LNCAP (cell line): ENCODE data around the gene ZNF750.

Experiments
- TF ChIP-seq, protein P1 (sequence below): fragments of 450-650 bp; IDR thresholded peaks from 2 replicates; pipeline ENCODE4 v1.5.1; 2017; ENCODE audit warnings: mild to moderate bottlenecking

ZNF750 gene

DNA sequence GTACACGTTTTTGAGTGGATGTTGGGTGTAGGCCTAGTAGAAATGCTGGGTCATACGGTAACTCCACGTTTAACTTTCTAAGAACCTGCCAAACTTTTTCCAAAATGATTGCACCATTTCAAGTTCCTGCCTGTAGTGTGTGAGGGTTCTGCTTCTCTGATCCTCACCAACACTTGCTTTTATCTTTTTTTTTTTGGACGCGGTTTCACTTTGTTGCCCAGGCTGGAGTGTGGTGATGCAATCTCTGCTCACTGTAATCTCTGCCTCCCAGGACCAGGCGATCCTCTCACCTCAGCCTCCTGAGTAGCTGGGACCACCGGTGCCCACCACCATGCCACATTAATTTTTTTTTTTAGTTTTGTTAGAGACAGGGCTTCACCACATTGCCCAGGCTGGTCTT, 23.5 kb downstream of the ZNF750 start:
- TF ChIP-seq, protein P1, sequence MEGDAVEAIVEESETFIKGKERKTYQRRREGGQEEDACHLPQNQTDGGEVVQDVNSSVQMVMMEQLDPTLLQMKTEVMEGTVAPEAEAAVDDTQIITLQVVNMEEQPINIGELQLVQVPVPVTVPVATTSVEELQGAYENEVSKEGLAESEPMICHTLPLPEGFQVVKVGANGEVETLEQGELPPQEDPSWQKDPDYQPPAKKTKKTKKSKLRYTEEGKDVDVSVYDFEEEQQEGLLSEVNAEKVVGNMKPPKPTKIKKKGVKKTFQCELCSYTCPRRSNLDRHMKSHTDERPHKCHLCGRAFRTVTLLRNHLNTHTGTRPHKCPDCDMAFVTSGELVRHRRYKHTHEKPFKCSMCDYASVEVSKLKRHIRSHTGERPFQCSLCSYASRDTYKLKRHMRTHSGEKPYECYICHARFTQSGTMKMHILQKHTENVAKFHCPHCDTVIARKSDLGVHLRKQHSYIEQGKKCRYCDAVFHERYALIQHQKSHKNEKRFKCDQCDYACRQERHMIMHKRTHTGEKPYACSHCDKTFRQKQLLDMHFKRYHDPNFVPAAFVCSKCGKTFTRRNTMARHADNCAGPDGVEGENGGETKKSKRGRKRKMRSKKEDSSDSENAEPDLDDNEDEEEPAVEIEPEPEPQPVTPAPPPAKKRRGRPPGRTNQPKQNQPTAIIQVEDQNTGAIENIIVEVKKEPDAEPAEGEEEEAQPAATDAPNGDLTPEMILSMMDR, result no peak

DNA sequence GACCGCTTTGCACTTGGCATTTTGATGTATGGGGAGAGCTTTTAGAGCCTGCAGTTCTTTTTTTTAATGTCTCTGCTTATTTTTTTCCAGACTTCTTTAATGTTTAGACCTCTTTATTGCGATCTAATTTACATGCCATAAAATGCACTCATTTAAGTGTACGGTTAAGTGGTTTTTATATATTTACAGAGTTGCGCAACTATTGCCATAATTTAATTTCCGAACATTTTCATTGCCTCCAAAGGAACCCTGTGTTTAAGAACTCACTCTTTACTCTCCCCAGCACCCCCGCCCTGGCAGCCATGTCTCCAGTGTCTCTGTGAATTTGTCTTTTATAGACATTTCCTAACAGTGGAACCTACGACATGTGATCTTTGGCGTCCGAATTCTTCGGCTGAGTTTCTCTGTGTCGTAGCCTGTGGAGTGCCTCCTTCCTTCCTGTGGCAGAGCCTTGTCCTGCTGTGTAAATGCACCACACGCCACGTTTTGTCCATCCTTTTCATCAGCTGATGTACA, 24.0 kb downstream of the ZNF750 start:
- TF ChIP-seq, protein P1, result no peak

DNA sequence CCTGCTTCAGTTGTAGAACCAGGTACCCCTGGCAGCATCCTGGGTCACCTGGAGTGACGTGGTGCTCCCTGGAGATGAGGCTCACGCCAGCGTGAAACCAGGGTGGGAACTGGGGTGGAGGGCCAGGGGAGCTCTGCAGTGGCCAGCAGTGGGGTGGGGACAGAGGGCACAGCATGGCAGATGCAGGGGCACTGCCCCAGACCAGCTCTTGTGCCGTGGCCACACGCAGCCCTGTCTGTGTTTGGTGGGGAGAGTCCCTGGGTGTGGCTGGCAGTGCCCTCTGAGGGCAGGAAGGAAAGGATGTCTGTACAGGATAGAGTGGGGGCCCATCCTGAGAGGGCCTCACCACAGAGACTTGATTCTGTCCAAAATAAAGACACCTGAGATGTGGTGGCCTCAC, 24.5 kb downstream of the ZNF750 start:
- TF ChIP-seq, protein P1, result no peak

DNA sequence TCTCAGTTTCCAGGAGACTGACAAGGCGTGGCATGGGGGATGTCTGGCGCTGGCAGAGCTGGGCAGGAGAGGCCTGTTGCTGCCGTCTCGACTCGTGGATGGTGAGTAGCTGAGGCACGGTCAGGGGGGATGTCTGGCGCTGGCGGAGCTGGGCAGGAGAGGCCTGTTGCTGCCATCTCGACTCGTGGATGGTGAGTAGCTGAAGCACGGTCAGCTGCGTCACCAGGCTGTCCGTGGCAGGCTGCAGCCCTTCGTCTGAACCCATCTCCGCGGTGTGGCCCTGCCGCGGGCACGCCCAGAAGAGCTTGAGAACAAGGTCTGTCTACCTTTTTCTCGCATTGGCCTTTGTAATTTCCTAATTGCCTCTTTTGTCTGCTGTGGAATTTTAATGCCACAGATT, 25.0 kb downstream of the ZNF750 start:
- TF ChIP-seq, protein P1, result no peak

DNA sequence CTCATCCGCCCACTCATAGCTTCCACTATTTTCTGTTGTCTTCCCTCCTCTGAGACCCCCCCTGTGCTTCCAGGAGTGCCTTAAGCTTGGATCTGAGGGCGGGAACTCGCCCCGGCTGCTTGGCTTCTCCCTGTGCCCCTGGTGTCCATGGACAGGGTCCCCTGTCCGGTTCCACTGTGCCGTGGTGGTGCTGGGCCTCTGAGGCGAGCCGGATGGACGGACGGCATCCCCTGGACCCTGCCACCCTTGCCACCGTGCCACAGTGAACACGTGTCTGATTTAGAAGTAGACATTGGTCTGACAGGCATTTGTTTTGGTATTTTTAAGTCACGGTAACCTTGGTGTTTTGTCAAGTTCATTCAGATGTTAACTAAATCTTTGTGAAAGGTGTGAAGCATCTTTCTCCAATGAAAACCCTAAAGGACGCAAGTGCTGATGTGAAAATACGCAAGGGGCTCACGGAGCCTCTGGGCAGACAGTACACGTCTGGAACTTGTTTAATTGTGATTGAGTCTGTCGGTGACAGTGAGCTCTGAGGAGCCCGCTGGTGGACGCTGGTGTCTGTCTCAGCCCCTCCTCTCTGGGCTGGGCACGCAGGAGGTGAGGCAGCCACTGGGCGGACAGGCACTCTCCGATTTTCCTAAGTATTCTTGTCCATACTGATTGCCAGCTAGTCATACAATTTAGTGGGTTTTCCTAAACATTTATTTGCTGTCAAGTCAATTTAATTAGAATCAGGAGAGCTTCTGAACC, 26.3 kb downstream of the ZNF750 start:
- TF ChIP-seq, protein P1, result no peak

DNA sequence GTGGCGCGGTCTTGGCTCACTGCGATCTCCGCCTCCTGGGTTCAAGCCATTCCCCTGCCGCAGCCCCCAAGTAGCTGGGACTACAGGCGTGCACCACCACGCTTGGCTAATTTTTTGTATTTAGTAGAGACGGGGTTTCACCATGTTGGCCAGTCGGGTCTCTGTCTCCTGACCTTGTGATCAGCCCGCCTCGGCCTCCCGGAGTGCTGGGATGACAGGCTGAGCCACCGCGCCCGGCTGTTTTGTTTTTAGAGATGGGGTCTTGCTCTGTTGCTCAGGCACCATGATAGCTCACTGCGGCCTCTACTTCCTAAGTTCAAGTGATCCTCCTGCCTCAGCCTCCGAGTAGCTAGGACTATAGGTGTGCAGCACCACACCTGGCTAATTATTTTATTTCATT, 27.2 kb downstream of the ZNF750 start:
- TF ChIP-seq, protein P1, result no peak

DNA sequence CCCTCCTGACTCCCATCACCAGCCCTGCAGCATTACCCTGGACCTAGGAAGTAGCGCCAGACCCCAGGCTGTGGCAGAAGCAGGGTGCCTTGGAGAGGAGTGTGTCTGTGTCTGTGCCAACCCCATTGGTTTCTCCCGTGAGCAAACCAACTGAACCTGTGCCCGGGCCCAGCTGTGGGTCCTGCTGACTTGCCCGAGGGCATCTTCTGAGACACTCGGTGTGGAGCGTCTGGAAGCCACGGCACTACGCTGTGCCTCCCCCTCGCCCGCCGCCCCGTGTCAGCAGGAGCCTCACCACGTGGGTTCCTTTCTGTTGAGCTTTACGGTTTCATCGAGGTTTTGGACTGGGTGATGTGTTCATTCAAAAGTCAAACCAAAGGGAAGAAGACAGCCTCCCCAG, 27.8 kb downstream of the ZNF750 start:
- TF ChIP-seq, protein P1, result no peak
